Retinal pigment epithelial cell (primary cell): Measurements from ENCODE around the gene DPYSL4.

Experiments
- DNase-seq: peaks from one replicate; pipeline ENCODE4 v3.0.0-alpha.2; 2010; ENCODE audit warnings: low read depth
- H3K4me3 ChIP-seq: 2 replicates; pipeline ENCODE4 v1.5.1; 2011; ENCODE audit warnings: mild to moderate bottlenecking, low read length, control low read depth, moderate library complexity
- CTCF ChIP-seq: conservative IDR thresholded peaks from 2 replicates; pipeline ENCODE4 v1.5.1; 2011; ENCODE audit warnings: low read depth, low read length, control low read depth, inconsistent platforms

DPYSL4 gene

GRCh38 chr10:132189016-132189415 is 2.3 kb downstream of the DPYSL4 start:
- DNase-seq = no peak
- TF ChIP-seq CTCF = no peak
- no peak overlapping the region for H3K4me3 ChIP-seq

DNA sequence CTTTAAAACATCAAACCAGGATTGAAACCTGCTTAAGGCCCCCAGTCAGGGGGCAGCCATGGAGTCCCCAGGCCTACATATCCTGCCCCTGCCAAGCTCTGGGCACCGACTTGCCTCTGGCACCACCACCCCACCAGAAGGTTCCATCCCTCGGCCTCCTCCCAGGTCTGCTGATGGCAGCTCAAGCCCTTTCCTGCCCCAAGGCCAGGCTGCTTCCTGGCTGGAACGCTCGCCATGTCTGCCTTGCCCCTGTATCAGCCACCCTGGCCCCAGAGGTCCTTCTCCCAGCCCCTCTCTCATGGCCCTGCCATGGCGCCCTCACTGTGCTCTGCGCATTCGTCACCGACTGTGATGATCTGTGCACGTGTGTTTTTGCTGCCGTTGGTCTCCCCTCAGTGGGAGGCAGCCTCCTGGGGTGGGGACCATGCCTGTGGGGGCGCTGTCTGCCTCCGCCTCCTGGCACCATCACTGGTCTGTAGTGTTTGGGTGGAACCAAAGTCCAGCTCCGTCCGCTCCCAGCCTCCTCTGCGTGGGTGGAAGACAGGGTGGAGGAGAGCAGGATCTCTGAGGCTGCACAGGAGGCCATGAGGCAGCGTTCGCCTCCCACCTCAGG is 3.2 kb downstream of the DPYSL4 start:
- H3K4me3 ChIP-seq = no peak overlapping the region
- no peak for DNase-seq
- TF ChIP-seq CTCF = no peak

GRCh38 chr10:132192076-132192975 is 5.6 kb downstream of the DPYSL4 start:
- no peak overlapping the region for H3K4me3 ChIP-seq
- no peak for TF ChIP-seq CTCF
- no peak for DNase-seq

GRCh38 chr10:132192991-132193665 is 6.4 kb downstream of the DPYSL4 start:
- no peak for TF ChIP-seq CTCF
- no peak for DNase-seq
- no peak overlapping the region for H3K4me3 ChIP-seq

DNA sequence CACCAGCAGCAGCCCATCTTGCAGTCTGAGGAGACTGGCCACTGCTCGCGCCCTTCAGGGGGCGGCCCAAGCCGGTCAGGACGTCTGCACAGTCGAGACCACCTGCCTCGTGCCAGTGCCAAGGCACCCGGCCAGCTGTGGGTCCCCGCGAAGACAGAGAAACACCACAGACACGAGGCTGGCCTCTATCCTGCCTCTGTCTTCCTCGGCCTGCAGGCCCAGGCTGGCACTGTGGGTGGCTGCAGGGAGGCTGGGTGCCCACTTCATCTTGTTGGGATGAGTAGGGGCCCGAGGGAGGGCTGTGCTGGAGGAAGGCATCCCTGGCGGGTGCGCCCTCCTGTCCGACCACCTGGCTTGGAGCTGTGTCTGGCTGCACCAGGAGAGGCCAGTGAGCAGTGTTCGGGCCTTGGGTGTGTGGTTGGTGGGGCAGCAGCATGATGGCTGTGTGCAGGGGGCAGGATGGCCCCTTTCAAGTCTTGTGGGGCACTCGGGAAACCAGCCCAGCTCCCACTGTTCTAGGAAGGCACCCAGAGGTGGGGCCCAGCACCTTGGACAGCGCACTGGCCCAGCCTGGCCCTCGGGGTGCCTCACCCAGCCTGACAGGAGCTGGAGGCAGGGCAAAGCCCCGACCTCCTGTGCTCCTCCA is 7.3 kb downstream of the DPYSL4 start:
- TF ChIP-seq CTCF = no peak
- no peak for DNase-seq
- no peak overlapping the region for H3K4me3 ChIP-seq

- DNase-seq = no peak
- H3K4me3 ChIP-seq = no peak overlapping the region
- no peak for TF ChIP-seq CTCF
These were observed 8.0 kb downstream of the DPYSL4 start for GRCh38 chr10:132194726-132195125.
